NOMO-1 treated with dmso at 0.1 percent for 144 hours (cell line): ENCODE measurements around the gene LRRC37B.
A peak's percentile ranks its signal among the peaks of the same experiment; 100 is the strongest.
"Not testable (repeated sequence)": the region's sequence is repeated elsewhere in the genome, so short reads cannot be mapped to it uniquely, and the experiment has no call there.

Experiments used
- DNase-seq: peaks from one replicate; lab custom pipeline; 2025; ENCODE audit not compliant: unreplicated experiment; lab: John Stamatoyannopoulos, UW

Gene LRRC37B

GRCh38 chr17:32006957-32007462 lies at the start of gene LRRC37B:
Gene LRRC37B, plus strand, starts transcription at chr17:32007383. Its CDS starts 14,010 bp downstream, at chr17:32021393.
- peak; percentile 86 for DNase-seq

DNA sequence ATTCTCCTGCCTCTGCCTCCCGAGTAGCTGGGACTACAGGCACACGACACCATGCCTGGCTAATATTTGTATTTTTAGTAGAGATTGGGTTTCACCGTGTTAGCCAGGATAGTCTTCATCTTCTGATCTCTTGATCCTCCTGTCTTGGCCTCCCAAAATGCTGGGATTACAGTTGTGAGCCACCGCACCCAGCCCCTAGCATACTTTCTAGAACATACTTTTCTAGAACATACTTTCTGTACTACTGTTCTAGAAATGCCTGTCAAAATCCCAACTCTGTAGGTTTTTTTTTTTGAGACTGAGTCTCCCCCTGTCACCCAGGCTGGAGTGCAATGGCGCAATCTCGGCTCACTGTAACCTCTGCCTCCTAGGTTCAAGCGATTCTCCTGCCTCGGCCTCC lies 43.1 kb upstream of the LRRC37B start:
- not testable (repeated sequence) for DNase-seq

DNA sequence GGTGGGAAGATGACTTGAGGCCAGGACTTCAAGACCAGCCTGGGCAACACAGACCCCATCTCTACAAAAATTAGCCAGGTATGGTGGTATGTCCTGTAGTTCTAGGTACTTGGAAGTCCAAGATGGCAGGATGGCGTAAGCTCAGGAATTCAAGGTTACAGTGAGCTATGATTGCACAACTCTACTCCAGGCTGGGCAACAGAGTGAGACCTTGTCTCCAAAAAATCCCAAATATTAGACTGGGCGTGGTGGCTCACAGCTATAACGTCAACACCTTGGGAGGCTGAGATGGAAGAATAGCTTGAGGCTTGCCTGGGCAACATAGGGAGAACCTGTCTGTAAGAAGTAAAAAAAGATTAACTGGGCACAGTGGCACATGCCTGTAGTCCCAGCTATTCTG lies 39.5 kb upstream of the LRRC37B start:
- no peak for DNase-seq

DNA sequence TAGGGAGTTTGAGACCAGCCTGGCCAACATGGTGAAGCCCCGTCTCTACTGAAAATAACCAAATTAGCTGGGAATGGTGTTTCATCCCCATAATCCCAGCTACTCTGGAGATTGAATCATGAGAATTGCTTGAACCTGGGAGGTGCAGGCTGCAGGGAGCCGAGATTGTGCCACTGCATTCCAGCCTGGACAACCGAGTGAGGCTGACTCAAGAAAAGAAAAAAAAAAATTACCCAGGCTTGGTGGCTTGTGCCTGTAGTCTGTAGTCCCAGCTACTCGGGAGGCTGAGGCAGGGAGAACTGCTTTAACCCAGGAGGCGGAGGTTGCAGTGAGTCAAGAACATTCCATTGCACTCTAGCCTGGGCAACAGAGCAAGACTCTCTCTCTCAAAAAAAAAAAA lies 36.8 kb upstream of the LRRC37B start:
- not testable (repeated sequence) for DNase-seq

- not testable (repeated sequence) for DNase-seq
Measured at GRCh38 chr17:31974269-31975071, 32.7 kb upstream of the LRRC37B start.

DNA sequence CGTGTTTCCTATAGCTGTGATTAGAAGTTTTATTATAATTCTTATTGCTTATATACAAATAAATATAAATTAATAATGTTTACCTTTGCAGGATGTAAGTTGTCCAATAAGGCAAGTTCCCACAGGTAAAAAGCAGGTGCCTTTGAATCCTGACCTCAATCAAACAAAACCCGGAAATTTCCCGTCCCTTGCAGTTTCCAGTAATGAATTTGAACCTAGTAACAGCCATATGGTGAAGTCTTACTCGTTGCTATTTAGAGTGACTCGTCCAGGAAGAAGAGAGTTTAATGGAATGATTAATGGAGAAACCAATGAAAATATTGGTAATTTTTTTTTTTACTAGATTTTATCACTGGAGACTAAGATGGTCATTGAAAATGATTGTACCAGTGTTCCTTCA lies 31.8 kb upstream of the LRRC37B start:
- not testable (repeated sequence) for DNase-seq

- DNase-seq = not testable (repeated sequence)
Measured at GRCh38 chr17:31991821-31992220, 15.4 kb upstream of the LRRC37B start.

GRCh38 chr17:31997005-31997404 lies 10.2 kb upstream of the LRRC37B start:
- no peak for DNase-seq

GRCh38 chr17:32007463-32008298 lies 498 bp downstream of the LRRC37B start:
- DNase-seq = no peak

DNA sequence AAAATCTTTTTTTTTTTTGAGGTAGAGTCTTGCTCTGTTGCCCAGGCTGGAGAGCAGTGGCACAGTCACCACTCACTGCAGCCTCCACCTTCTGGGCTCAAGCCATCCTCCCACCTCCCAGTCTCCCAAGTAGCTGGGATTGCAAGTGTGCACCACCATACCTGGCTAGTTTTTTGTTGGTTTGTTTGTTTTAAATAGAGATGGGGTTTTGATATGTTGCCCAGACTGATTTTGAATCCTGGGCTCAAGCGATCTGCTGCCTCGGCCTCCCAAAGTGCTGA lies 2.0 kb downstream of the LRRC37B start:
- no peak for DNase-seq

GRCh38 chr17:32010114-32010513 lies 2.9 kb downstream of the LRRC37B start:
- DNase-seq = no peak

- no peak for DNase-seq
Measured at GRCh38 chr17:32015245-32016013, 8.2 kb downstream of the LRRC37B start.

- DNase-seq = peak; percentile 16
Measured at GRCh38 chr17:32016231-32016630, 9.0 kb downstream of the LRRC37B start.

DNA sequence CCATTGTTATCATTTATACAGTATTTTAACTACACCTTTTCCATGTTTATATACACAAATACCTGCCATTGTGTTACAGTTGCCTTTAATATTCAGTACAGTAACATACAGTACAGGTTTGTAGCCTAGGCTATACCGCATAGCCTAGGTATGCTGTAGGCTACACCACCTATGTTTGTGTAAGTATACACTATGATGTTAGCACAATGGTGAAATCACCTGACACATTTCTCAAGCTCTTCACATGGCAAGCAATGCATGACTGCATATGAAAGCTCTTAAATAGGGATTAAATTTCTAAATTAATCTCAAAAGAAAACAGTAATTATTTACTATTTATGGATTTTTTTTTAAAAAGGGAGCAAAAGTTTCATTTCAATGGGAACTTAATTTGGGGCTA lies 12.0 kb downstream of the LRRC37B start:
- no peak for DNase-seq

DNA sequence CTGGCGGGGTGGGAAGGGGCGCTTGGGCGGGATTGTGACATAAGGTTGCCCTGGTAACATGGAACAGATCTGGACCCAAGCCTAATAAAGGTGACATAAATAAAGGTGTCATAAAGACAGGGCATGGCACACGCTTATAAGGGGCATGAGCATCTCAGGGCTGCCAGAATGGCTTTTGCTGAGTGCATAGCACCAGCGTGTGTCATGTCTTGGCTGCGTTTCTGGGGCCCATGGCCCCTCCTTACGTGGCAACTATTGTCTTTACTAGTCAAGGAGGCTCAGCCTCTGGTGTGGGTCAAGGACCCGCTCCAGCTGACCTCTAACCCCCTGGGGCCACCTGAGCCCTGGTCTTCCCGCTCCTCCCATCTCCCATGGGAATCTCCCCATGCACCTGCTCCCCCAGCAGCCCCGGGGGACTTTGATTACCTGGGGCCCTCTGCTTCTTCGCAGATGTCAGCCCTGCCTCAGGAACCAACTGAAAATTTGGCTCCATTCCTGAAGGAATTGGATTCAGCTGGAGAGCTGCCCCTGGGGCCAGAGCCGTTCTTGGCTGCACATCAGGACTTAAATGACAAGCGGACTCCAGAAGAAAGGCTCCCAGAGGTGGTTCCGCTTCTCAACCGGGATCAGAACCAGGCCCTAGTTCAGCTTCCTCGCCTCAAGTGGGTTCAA lies 13.9 kb downstream of the LRRC37B start:
- DNase-seq = no peak

- no peak for DNase-seq
Measured at GRCh38 chr17:32021615-32021955, 14.4 kb downstream of the LRRC37B start.

DNA sequence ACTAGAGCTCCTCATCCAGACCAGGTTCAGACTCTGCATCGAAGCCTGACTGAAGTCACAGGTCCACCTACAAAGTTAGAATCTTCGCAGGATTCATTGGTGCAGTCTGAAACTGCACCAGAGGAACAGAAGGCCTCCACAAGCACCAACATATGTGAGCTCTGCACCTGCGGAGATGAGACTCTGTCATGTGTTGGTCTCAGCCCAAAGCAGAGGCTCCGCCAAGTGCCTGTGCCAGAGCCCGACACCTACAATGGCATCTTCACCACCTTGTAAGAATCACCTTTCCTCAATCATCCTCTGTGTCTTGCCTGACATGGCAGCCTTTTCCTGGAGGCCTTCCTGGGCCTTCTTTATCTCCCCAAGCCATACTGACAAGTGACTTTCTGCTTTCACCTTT lies 15.4 kb downstream of the LRRC37B start:
- DNase-seq = not testable (repeated sequence)

DNA sequence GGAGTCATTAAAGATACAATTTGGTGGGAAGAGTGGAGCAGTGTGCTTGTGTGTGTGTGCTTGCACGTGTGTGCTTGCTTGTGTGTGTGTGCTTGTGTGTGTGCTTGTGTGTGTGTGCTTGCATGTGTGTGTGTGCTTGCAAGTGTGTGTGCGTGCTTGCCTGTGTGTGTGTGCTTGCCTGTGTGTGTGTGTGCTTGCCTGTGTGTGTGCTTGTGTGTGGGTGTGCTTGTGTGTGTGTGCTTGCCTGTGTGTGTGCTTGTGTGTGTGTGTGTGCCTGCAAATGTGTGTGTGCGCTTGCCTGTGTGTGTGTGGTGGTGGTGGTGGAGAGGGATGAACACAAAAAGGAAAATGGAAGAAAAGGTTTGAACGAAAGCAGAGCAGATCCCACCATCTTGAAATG lies 20.1 kb downstream of the LRRC37B start:
- DNase-seq = not testable (repeated sequence)

DNA sequence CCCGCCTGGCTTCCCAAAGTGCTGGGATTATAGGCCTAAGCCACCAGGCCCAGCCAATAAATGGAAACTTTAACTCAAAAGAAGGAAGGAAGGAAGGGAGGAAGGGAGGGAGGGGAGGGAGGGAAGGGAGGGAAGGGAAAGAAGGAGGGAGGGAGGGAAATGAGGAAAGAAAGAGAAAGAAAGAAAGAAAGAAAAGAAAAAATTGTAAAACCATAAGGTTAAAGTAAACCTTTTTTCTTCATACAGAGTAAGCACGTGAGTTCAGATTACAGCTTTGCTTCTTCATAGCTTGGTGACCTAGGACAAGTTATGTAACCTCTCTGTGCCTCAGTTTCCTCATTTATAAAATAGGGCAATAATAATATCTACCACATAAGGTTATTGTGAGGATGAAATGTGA lies 26.0 kb downstream of the LRRC37B start:
- no peak for DNase-seq

DNA sequence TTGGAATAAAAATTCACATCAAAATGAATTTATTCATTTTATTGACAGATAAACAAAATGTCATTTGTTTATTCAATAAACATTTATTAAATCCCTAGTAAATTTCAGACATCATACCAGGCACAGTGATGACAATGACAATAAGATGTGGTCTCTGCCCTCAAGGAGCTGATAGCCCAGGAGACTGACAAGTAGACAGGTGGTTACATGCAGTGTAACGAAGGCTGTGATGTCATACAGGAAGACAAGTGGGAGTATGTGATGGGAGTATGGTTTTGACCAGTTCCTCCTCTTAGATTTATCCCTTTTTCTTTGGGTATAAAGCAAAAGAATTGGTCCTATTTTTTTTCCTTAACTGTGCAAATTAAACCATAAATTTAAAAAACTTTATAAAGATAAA lies 26.6 kb downstream of the LRRC37B start:
- DNase-seq = not testable (repeated sequence)

- DNase-seq = not testable (repeated sequence)
Measured at GRCh38 chr17:32040246-32040645, 33.1 kb downstream of the LRRC37B start.
